ENCODE data around the gene PTPN21.
A peak's percentile ranks its signal among the peaks of the same experiment; 100 is the strongest.

Gene PTPN21

DNA sequence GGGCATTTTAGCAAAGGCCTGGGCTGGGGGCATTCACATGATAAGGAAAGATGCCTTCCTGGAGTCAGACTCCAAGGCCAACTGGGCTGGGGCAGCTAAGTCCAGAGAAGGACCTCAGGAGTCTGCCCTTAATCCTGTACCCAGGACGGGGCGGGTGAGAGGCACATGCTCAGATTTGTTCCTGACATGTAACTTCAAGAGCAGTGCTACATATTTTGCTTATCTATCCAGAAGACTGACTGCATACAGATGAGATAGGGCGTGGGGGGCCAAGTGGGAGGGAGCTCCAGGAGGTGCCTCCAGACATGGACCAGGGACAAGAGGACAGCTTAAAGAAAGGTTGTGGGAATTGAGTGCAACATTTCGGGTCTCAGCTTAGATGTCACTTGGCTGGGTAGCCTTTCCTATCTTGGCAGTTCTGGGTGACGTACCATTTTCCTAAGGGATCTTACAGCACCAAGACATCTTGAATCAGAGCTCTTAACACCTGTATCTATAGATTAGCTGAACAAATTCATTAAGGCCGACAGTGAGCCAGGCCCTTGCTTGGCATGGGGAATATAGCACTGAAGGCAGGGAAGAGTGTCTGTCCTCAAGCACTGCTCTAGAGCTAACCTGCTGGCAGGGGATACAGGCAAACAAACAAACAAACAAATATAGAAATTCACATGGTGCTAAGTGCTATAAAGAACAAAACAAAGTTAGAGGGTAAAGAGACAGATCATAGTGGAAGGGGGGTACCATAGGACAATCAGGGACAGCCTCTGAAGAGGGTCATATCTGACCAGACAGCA lies 61.2 kb downstream of the PTPN21 start:
- Histone ChIP-seq H3K27ac (no peak overlapping the region), H3K4me3 (ENCODE audit: low read depth, low read length) (no peak overlapping the region), H3K9me3 (ENCODE audit: severe bottlenecking) (no peaks in the 10 kb centered on the region), H3K27me3 (ENCODE audit: insufficient read depth, low read depth, severe bottlenecking) (no peaks in the 10 kb centered on the region), H3K36me3 (peaks cover 36% of the 10 kb centered on the region)
- TF ChIP-seq, protein P1, sequence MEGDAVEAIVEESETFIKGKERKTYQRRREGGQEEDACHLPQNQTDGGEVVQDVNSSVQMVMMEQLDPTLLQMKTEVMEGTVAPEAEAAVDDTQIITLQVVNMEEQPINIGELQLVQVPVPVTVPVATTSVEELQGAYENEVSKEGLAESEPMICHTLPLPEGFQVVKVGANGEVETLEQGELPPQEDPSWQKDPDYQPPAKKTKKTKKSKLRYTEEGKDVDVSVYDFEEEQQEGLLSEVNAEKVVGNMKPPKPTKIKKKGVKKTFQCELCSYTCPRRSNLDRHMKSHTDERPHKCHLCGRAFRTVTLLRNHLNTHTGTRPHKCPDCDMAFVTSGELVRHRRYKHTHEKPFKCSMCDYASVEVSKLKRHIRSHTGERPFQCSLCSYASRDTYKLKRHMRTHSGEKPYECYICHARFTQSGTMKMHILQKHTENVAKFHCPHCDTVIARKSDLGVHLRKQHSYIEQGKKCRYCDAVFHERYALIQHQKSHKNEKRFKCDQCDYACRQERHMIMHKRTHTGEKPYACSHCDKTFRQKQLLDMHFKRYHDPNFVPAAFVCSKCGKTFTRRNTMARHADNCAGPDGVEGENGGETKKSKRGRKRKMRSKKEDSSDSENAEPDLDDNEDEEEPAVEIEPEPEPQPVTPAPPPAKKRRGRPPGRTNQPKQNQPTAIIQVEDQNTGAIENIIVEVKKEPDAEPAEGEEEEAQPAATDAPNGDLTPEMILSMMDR (IDR thresholded peaks at IDR 0.05; ENCODE audit: low read depth, low read length) = no peak
- DNase-seq = no peak

DNA sequence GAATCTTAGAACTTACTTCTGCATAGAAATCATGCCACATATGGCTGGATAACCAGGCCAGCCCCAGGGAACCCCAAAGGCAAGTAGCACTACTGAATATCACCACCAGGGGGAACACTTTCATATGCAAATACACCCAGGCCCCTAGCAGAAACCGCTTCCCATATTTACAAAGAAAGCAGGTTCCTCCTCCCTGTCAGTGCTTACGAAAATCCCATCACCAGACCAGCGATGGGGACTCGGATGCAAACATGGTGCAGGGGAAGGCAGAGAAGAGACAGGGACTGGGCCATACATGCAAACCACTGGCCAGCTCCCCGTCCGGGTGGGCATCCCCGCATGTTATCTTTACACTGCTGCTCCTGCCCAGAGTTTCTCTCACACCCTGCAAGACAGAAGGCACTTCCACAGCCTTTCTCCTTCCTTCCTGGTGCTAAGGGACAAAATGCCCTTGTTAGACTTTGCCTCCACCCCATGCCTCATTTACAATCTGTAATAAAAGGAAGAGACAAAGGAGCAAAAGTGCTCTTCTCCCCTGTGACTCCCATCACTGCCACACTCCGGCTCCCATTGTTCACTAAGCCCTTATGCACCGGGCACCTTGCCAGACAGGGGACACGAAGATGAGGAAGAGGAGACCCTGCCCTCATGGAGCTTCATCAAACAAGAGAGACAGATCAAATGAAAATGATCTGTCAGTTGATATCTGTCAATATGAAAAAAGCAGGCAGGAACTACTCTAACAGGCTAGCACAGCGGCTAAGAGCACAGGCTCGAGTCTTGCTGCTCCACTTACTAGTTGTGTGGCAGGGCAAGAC lies 62.3 kb downstream of the PTPN21 start:
- no peak overlapping the region for H3K4me3 ChIP-seq (ENCODE audit: low read depth, low read length)
- no peaks in the 10 kb centered on the region for H3K27me3 ChIP-seq (ENCODE audit: insufficient read depth, low read depth, severe bottlenecking)
- DNase-seq = peak; percentile 82
- no peaks in the 10 kb centered on the region for H3K9me3 ChIP-seq (ENCODE audit: severe bottlenecking)
- H3K27ac ChIP-seq = no peak overlapping the region
- peaks cover 41% of the 10 kb centered on the region for H3K36me3 ChIP-seq
- TF ChIP-seq, protein P1 (IDR thresholded peaks at IDR 0.05; ENCODE audit: low read depth, low read length) = peak; percentile 65

DNA sequence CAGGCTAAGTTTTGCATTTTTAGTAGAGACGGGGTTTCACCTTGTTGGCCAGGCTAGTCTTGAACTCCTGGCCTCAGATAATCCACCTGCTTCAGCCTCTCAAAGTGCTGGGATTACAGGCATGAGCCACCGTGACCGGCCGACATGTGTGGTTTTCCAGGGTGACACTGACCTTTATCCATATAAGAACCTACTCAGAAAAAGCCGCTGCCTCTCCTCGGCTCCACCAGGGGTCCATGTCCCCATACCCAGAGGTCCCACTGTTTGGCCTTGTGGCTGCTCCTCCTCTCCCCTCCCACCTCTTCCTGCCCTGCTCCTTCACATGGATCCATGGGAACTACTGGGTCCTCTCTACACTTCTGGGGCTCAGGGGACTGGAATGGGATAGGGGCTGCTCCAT lies 64.6 kb downstream of the PTPN21 start:
- Histone ChIP-seq H3K36me3 (peaks cover 35% of the 10 kb centered on the region), H3K4me3 (ENCODE audit: low read depth, low read length) (no peak overlapping the region), H3K27ac (no peak overlapping the region), H3K9me3 (ENCODE audit: severe bottlenecking) (no peaks in the 10 kb centered on the region), H3K27me3 (ENCODE audit: insufficient read depth, low read depth, severe bottlenecking) (no peaks in the 10 kb centered on the region)
- peak; percentile 14 for DNase-seq
- TF ChIP-seq, protein P1 (IDR thresholded peaks at IDR 0.05; ENCODE audit: low read depth, low read length) = no peak

DNA sequence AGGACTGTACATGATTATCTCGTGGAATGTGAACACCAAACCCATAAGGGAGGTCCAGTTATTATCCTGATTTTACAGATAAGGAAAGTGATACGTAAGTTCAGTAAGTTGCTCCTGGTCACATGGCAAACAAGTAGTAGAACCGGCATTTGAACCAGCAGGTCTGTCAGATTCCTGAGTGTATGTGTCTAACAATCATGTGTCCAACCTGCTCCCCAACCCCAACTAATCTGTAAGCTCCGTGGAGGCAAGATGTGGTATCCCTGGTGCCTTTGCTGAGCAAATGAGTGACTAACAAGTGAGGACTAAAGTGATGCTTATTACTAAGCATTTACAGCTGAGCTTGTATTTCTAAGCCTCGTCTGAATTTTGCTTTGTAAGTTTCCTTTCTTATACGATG lies 65.9 kb downstream of the PTPN21 start:
- no peak for DNase-seq
- H3K9me3 ChIP-seq (ENCODE audit: severe bottlenecking) = no peaks in the 10 kb centered on the region
- no peaks in the 10 kb centered on the region for H3K27me3 ChIP-seq (ENCODE audit: insufficient read depth, low read depth, severe bottlenecking)
- H3K4me3 ChIP-seq (ENCODE audit: low read depth, low read length) = no peak overlapping the region
- H3K27ac ChIP-seq = no peak overlapping the region
- H3K36me3 ChIP-seq = peaks cover 37% of the 10 kb centered on the region
- TF ChIP-seq, protein P1 (IDR thresholded peaks at IDR 0.05; ENCODE audit: low read depth, low read length) = no peak

DNA sequence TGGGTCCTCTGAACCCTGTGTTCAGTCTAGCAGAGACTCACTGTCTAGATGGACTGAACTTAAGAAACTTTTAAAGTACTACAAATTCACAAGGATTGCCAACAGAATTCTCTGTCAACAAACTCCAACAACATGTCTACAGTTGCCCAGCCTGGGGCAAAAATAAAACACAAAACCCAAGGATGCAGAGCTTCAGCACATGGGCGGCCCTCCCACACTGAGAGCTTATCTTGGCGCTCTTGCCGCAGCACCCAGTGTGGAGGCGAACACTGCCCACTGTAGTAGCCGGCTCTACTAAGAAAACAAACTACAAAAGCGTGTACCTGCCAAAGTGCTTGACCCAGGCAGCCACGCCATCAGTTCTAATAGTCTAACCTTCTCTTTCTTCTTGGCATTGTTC lies 66.7 kb downstream of the PTPN21 start:
- H3K27ac ChIP-seq = no peak overlapping the region
- peaks cover 32% of the 10 kb centered on the region for H3K36me3 ChIP-seq
- H3K27me3 ChIP-seq (ENCODE audit: insufficient read depth, low read depth, severe bottlenecking) = no peaks in the 10 kb centered on the region
- H3K4me3 ChIP-seq (ENCODE audit: low read depth, low read length) = no peak overlapping the region
- H3K9me3 ChIP-seq (ENCODE audit: severe bottlenecking) = no peaks in the 10 kb centered on the region
- TF ChIP-seq, protein P1 (IDR thresholded peaks at IDR 0.05; ENCODE audit: low read depth, low read length) = no peak
- DNase-seq = no peak
